HT-29 (cell line): Measurements from ENCODE around the gene RCE1. TPM values are rescaled to one million over a fixed set of nuclear protein-coding genes. Genes with fewer than 3 reads are reported as not detected.

Experiments
- DNase-seq: peaks from one replicate; pipeline ENCODE4 v3.0.0-alpha.2; 2015; ENCODE audit warnings: low spot score
- total RNA-seq: library from RNA; depleted of rRNA; stranded (reverse); fragments of >200 nt; shearing (Covaris generic); gene quantifications from 2 replicates; pipeline ENCODE4 v1.2.3, GENCODE V29; 2014

Gene RCE1
- total RNA-seq, 1 experiment from 2014 or later: 122 TPM

- peak; percentile 26 for DNase-seq
These were observed 13.4 kb downstream of the RCE1 start, which contains the start of gene LRFN4 for GRCh38 chr11:66856496-66857233. TSS of gene LRFN4 (plus strand) at chr11:66857064. CDS start at chr11:66857745, 681 bp downstream.

GRCh38 chr11:66857234-66857926, 14.1 kb downstream of the RCE1 start:
- DNase-seq: peak; percentile 26

- no peak for DNase-seq
These were observed 14.6 kb downstream of the RCE1 start for GRCh38 chr11:66857927-66858185.

GRCh38 chr11:66858186-66858938, 15.1 kb downstream of the RCE1 start:
- DNase-seq: no peak

- DNase-seq: no peak
These were observed 15.9 kb downstream of the RCE1 start for GRCh38 chr11:66858939-66859685.

- DNase-seq: no peak
These were observed 16.6 kb downstream of the RCE1 start for GRCh38 chr11:66859686-66860448.

GRCh38 chr11:66860449-66860831, 17.2 kb downstream of the RCE1 start:
- DNase-seq: no peak

GRCh38 chr11:66861038-66861773, 18.0 kb downstream of the RCE1 start:
- DNase-seq: no peak

GRCh38 chr11:66861774-66862558, 18.7 kb downstream of the RCE1 start:
- DNase-seq: no peak

GRCh38 chr11:66862559-66863037, 19.4 kb downstream of the RCE1 start:
- no peak for DNase-seq

- peak; percentile 64 for DNase-seq
These were observed 20.3 kb downstream of the RCE1 start for GRCh38 chr11:66863428-66864125.

GRCh38 chr11:66864172-66864901, 21.1 kb downstream of the RCE1 start:
- peak; percentile 48 for DNase-seq

- peak; percentile 54 for DNase-seq
These were observed 21.9 kb downstream of the RCE1 start for GRCh38 chr11:66864924-66865697.

GRCh38 chr11:66866007-66866406, 22.8 kb downstream of the RCE1 start:
- no peak for DNase-seq

GRCh38 chr11:66866511-66866986, 23.3 kb downstream of the RCE1 start:
- no peak for DNase-seq

GRCh38 chr11:66867425-66868040, 24.3 kb downstream of the RCE1 start:
- DNase-seq: no peak
